C4-2B (cell line): ENCODE measurements around the gene NEMF.

Experiments
- H3K27ac ChIP-seq: fragments of 450-650 bp; 2 replicates; pipeline ENCODE4 v1.5.1; 2017
- ZFX ChIP-seq: fragments of 450-650 bp; IDR thresholded peaks from 2 replicates; pipeline ENCODE4 v1.6.1; 2017
- TF ChIP-seq, protein P1 (sequence below): fragments of 450-650 bp; conservative IDR thresholded peaks from 2 replicates; pipeline ENCODE4 v1.5.1; 2017; ENCODE audit warnings: mild to moderate bottlenecking

NEMF gene

DNA sequence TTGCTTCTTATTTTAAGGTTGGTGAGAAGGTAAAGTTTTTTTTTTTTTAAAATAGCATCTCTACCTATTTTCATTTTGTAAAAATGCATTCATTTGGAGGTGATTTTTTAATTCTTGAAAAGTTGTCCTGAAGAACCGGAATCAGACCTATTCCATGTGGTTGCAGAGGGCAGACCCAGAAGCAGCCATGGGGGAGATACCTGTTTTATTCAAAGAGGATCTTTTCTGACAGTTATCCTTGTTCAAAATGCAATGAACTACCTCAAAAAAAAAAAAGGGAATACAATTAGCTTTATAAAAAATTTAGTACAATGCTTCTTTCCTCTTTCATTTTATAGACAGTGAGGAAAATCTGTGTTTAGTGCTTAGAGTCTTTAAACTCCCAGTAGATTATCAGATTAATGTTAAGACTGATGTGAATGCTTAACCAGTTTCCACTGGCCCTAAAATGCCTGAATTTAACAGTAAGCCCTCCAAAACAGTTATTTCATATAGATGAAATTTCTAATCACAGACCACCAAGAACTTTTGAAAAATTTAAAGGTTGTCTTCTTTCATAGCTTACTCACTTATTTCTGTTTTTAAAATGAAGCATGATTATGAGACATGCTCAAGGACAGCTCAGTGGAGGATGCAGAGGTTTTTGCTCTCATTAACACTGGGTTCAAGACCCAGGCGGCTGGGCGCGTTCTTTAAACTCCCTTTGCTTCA, 8.6 kb upstream of the NEMF start:
- TF ChIP-seq ZFX = no peak
- TF ChIP-seq, protein P1, sequence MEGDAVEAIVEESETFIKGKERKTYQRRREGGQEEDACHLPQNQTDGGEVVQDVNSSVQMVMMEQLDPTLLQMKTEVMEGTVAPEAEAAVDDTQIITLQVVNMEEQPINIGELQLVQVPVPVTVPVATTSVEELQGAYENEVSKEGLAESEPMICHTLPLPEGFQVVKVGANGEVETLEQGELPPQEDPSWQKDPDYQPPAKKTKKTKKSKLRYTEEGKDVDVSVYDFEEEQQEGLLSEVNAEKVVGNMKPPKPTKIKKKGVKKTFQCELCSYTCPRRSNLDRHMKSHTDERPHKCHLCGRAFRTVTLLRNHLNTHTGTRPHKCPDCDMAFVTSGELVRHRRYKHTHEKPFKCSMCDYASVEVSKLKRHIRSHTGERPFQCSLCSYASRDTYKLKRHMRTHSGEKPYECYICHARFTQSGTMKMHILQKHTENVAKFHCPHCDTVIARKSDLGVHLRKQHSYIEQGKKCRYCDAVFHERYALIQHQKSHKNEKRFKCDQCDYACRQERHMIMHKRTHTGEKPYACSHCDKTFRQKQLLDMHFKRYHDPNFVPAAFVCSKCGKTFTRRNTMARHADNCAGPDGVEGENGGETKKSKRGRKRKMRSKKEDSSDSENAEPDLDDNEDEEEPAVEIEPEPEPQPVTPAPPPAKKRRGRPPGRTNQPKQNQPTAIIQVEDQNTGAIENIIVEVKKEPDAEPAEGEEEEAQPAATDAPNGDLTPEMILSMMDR = no peak
- H3K27ac ChIP-seq = peak overlapping the region; percentile 74

DNA sequence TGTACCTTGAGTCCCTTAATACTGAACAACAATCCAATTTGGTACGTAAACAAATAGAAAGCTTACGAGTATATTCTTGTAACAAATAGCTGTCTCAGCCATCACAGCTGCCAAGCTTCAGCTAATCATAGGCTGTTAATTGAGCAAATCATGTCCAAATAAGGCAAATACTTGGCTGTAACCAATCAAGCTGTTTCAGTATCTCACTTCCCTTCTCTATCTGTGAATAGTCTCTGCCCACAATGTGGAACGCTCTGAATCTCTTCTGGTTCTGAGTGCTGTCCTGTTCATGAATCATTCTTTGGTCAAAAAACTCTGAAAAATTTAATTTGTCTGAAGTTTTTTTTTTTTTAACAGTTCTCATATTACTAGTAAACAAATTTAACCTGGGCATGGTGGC, 5.8 kb upstream of the NEMF start:
- H3K27ac ChIP-seq = no peak overlapping the region

GRCh38 chr14:49857427-49858003, 4.9 kb upstream of the NEMF start:
- TF ChIP-seq, protein P1 = no peak
- no peak for TF ChIP-seq ZFX
- H3K27ac ChIP-seq = no peak overlapping the region

More for the DNA sequence above, 5.8 kb upstream of the NEMF start:
- TF ChIP-seq ZFX = no peak
- TF ChIP-seq, protein P1 = no peak

DNA sequence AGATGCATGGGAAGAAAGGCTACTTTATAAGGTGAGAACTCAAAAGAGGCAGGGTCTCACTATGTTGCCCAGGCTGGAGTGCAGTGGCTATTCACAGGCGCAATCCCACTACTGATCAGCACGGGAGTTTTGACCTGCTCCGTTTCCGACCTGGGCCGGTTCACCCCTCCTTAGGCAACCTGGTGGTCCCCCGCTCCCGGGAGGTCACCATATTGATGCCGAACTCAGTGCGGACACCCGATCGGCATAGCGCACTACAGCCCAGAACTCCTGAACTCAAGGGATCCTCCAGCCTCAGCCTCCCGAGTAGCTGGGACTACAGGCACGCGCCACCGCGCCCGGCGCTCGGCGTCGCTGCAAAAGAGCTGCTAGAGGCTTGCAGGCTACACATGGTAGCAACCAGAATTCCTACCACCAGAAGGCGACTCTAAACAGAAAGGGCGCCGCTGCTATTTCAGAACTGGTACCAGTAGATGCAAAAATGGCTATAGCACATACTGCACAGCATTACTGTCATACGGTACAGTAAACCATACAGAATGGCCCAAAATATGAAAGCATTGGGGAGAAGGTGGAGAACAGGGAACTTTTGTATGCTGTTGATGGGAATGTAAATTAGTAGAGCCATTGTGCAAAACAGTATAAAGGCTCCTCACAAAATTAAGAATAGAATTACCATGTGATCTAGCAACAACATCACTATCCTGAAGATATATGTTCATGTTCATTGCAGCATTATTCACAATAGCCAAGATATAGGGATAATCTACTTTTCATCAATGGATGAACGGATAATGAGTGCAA, 1.2 kb upstream of the NEMF start:
- TF ChIP-seq ZFX = no peak
- TF ChIP-seq, protein P1 = peak; percentile 17
- no peak overlapping the region for H3K27ac ChIP-seq

DNA sequence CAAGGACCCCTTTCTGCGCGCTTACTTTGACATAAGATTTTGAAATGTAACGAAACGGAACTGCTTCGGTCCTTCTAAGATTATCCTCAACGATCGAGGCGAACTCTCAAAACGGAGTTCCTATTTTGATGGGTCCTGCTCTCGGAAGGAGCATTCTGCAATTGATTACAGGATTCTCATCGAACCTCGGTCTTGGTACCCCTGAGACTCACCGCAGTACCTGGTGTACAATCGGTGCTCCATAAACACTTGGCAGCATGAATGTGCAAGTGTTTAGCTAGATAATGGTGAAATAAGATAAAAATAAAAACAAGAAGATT, 530 bp upstream of the NEMF start:
- TF ChIP-seq ZFX = no peak
- TF ChIP-seq, protein P1 = peak; percentile 66
- H3K27ac ChIP-seq = peak overlapping the region; percentile 86

GRCh38 chr14:49851813-49852212, 775 bp downstream of the NEMF start:
- peak overlapping the region; percentile 86 for H3K27ac ChIP-seq
- TF ChIP-seq, protein P1 = no peak
- TF ChIP-seq ZFX = no peak
